Activated CD8-positive, alpha-beta T cell treated with anti-CD3 and anti-CD28 coated beads for 36 hours (primary cell): ENCODE data around the gene CLEC6A. TPM values are rescaled to one million over a fixed set of nuclear protein-coding genes. Genes with fewer than 3 reads are reported as not detected.

Experiments used
- ATAC-seq: fragments of 200-7000 bp; cut with Tn5 transposase; one replicate; pipeline ENCODE4 v1.10.0; 2021; ENCODE audit warnings: mild to moderate bottlenecking, moderate library complexity
- CTCF ChIA-PET: fragments of 350-600 bp; sonication (Branson Sonifier 250); formaldehyde crosslinking; loops from one replicate; lab custom pipeline; 2021; ENCODE audit warnings: antibody characterized with exemption; lab: Charles Lee
- POLR2A ChIA-PET: fragments of 350-600 bp; sonication (Branson Sonifier 250); formaldehyde crosslinking; loops from one replicate; lab custom pipeline; 2021; ENCODE audit warnings: antibody characterized with exemption; lab: Charles Lee
- DNase-seq: peaks from one replicate; pipeline ENCODE4 v3.0.0-alpha.2; 2020
- H3K27ac Mint-ChIP-seq: one replicate; pipeline ENCODE4 v1.8.0; 2021; ENCODE audit warnings: mild to moderate bottlenecking, mixed read lengths
- H3K27me3 Mint-ChIP-seq: one replicate; pipeline ENCODE4 v1.8.0; 2021; ENCODE audit warnings: mixed read lengths
- H3K36me3 Mint-ChIP-seq: one replicate; pipeline ENCODE4 v1.8.0; 2021; ENCODE audit warnings: low read depth, mixed read lengths
- H3K4me1 Mint-ChIP-seq: one replicate; pipeline ENCODE4 v1.8.0; 2021; ENCODE audit warnings: low read depth, mixed read lengths
- H3K4me3 Mint-ChIP-seq: one replicate; pipeline ENCODE4 v1.8.0; 2021; ENCODE audit warnings: mild to moderate bottlenecking, moderate library complexity, mixed read lengths
- H3K9me3 Mint-ChIP-seq: one replicate; pipeline ENCODE4 v1.8.0; 2021; ENCODE audit warnings: mixed read lengths
- intact Hi-C: fragments of 100-400 bp; cut with micrococcal nuclease; formaldehyde crosslinking; loops from one replicate; pipeline ENCODE4 v1.10.0; 2022
- total RNA-seq, 2 experiments: library from RNA; stranded (reverse); gene quantifications; one replicate each; pipeline ENCODE4 v1.2.3, GENCODE V29; 2021
- TF ChIP-seq, protein P1 (sequence below): fragments of 200-600 bp; IDR thresholded peaks from one replicate; pipeline ENCODE4 v1.8.0; 2022; ENCODE audit warnings: antibody characterized with exemption, mild to moderate bottlenecking

CLEC6A gene
- total RNA-seq, 2 experiments from 2014 or later: not detected

DNA sequence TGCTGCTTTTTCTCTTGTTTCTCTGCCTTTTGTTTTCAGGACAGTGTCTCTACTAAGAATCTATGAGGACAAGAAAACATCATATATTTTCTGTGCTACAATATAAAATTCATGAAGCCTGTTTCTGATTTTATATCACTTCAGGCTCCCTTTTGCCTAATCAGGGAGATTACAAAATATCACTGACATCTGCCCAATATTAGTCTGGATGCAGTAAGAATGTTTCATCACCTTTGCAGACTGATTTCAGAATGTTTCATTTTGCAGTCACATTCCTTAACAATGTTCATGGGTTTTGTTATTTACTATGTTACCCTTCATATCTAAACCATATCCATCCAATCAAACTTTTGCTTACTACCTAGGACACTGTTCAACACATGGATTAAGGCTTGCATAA, 491 bp upstream of the CLEC6A start:
- H3K27ac Mint-ChIP-seq: no peak overlapping the region
- peaks cover 19% of the 10 kb centered on the region for H3K27me3 Mint-ChIP-seq
- TF ChIP-seq, protein P1, sequence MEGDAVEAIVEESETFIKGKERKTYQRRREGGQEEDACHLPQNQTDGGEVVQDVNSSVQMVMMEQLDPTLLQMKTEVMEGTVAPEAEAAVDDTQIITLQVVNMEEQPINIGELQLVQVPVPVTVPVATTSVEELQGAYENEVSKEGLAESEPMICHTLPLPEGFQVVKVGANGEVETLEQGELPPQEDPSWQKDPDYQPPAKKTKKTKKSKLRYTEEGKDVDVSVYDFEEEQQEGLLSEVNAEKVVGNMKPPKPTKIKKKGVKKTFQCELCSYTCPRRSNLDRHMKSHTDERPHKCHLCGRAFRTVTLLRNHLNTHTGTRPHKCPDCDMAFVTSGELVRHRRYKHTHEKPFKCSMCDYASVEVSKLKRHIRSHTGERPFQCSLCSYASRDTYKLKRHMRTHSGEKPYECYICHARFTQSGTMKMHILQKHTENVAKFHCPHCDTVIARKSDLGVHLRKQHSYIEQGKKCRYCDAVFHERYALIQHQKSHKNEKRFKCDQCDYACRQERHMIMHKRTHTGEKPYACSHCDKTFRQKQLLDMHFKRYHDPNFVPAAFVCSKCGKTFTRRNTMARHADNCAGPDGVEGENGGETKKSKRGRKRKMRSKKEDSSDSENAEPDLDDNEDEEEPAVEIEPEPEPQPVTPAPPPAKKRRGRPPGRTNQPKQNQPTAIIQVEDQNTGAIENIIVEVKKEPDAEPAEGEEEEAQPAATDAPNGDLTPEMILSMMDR: no peak
- no peaks in the 10 kb centered on the region for H3K36me3 Mint-ChIP-seq
- H3K9me3 Mint-ChIP-seq: no peaks in the 10 kb centered on the region
- ATAC-seq (no peak), DNase-seq (no peak)
- ChIA-PET POLR2A (no interaction called here), CTCF (interaction anchor here (1.2 kb wide), 1 partner anchor 59 kb away, joined by 3 read pairs; no protein-coding TSS in a partner anchor)
- H3K4me1 Mint-ChIP-seq: no peaks in the 10 kb centered on the region
- intact Hi-C loops: no loop called here
- H3K4me3 Mint-ChIP-seq: no peak overlapping the region

- Mint-ChIP-seq H3K4me3 (no peak overlapping the region), H3K27me3 (peaks cover 7% of the 10 kb centered on the region), H3K4me1 (no peaks in the 10 kb centered on the region), H3K9me3 (no peaks in the 10 kb centered on the region), H3K27ac (no peak overlapping the region), H3K36me3 (no peaks in the 10 kb centered on the region)
- TF ChIP-seq, protein P1: no peak
- ATAC-seq (no peak), DNase-seq (no peak)
- intact Hi-C loops: no loop called here
- ChIA-PET CTCF (no interaction called here), POLR2A (no interaction called here)
Measured at GRCh38 chr12:8461426-8461825, 5.7 kb downstream of the CLEC6A start.

DNA sequence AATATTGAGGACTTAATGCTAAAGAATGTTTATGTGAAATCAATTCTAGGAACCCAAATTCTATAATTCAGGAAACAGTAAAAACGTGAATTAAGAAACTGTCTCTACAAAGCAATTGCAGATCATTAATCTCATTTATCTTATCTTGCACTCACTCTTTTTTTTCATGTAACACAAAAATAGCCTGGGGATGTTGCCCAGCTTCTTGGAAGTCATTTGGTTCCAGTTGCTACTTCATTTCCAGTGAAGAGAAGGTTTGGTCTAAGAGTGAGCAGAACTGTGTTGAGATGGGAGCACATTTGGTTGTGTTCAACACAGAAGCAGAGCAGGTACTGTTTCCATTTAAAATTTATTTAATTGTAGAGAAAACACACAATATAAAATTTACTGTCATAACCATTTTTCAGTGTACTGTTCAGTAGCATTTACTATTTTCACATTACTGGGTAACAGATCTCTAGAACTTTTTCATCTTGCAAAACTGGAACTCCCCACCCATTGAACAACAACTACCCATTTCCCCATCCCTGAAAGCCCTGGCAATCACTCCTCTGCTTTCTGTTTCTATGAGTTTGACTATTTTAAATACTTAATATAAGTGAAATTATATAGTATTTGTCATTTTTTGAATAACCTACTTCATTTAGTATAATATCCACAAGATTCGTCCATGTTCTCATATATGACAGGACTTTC, 9.7 kb downstream of the CLEC6A start:
- POLR2A ChIA-PET: no interaction called here
- intact Hi-C loops: no loop called here
- TF ChIP-seq, protein P1: no peak
- Mint-ChIP-seq H3K9me3 (no peaks in the 10 kb centered on the region), H3K4me1 (no peaks in the 10 kb centered on the region), H3K4me3 (no peak overlapping the region), H3K27me3 (peaks cover 7% of the 10 kb centered on the region), H3K36me3 (no peaks in the 10 kb centered on the region), H3K27ac (no peak overlapping the region)
- CTCF ChIA-PET: no interaction called here
- ATAC-seq (no peak), DNase-seq (no peak)

DNA sequence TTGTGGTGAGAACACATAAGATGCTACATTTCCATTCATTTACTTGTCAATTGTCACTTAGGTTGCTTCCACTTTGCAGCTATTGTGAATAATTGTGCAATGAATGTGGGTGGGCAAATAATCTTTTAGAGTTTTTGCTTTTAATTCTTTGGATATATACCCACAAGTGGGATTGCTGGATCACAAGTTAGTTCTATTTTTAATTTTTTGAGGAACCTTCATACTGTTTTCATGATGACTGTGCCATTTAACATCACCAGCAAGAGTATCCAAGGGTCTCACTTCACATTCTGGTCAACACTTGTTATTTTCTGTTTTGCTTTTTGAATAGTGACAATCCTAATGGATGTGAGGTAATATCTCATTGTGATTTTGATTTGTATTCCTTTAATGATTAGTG, 10.5 kb downstream of the CLEC6A start:
- no peak for DNase-seq
- H3K27me3 Mint-ChIP-seq: peaks cover 7% of the 10 kb centered on the region
- TF ChIP-seq, protein P1: no peak
- intact Hi-C loops: no loop called here
- no peaks in the 10 kb centered on the region for H3K9me3 Mint-ChIP-seq
- no peak overlapping the region for H3K27ac Mint-ChIP-seq
- POLR2A ChIA-PET: no interaction called here
- no peaks in the 10 kb centered on the region for H3K36me3 Mint-ChIP-seq
- CTCF ChIA-PET: no interaction called here
- H3K4me1 Mint-ChIP-seq: no peaks in the 10 kb centered on the region
- ATAC-seq: no peak
- H3K4me3 Mint-ChIP-seq: no peak overlapping the region

- H3K27ac Mint-ChIP-seq: no peak overlapping the region
Measured at GRCh38 chr12:8471090-8471489, 15.3 kb downstream of the CLEC6A start.

More at GRCh38 chr12:8471090-8471489, 15.3 kb downstream of the CLEC6A start:
- Mint-ChIP-seq H3K27me3 (peaks cover 22% of the 10 kb centered on the region), H3K4me3 (no peak overlapping the region), H3K4me1 (no peaks in the 10 kb centered on the region), H3K36me3 (no peaks in the 10 kb centered on the region), H3K9me3 (no peaks in the 10 kb centered on the region)
- ChIA-PET CTCF (no interaction called here), POLR2A (no interaction called here)
- intact Hi-C loops: no loop called here
- ATAC-seq (no peak), DNase-seq (no peak)
- TF ChIP-seq, protein P1: no peak
